ENCODE data around the gene EPB41L4A.

Gene EPB41L4A

GRCh38 chr5:112312295-112313275 is 106.5 kb downstream of the EPB41L4A start:
- H3K9me3 ChIP-seq (ENCODE audit: control insufficient read depth in 2 of 2, low read length in 2 of 2): no peaks in the 10 kb centered on the region
- H3K27me3 ChIP-seq (ENCODE audit: control insufficient read depth in 1 of 2, insufficient read depth in 2 of 2, low read length in 2 of 2): no peaks in the 10 kb centered on the region
- H3K27ac ChIP-seq (ENCODE audit: low read length): no peak overlapping the region
- no peaks in the 10 kb centered on the region for H3K4me1 ChIP-seq (ENCODE audit: control insufficient read depth, insufficient read depth, low read length)
- H3K36me3 ChIP-seq (ENCODE audit: control insufficient read depth in 2 of 2, insufficient read depth in 2 of 2, low read length in 2 of 2): no peaks in the 10 kb centered on the region
- no peak overlapping the region for H3K9ac ChIP-seq (ENCODE audit: low read length in 2 of 2)
- H3K4me3 ChIP-seq (ENCODE audit: low read length in 2 of 2): no peak overlapping the region

GRCh38 chr5:112310746-112311145 is 108.3 kb downstream of the EPB41L4A start:
- Histone ChIP-seq H3K9ac (ENCODE audit: low read length in 2 of 2) (no peak overlapping the region), H3K36me3 (ENCODE audit: control insufficient read depth in 2 of 2, insufficient read depth in 2 of 2, low read length in 2 of 2) (no peaks in the 10 kb centered on the region), H3K27ac (ENCODE audit: low read length) (no peak overlapping the region), H3K27me3 (ENCODE audit: control insufficient read depth in 1 of 2, insufficient read depth in 2 of 2, low read length in 2 of 2) (no peaks in the 10 kb centered on the region), H3K9me3 (ENCODE audit: control insufficient read depth in 2 of 2, low read length in 2 of 2) (no peaks in the 10 kb centered on the region), H3K4me1 (ENCODE audit: control insufficient read depth, insufficient read depth, low read length) (no peaks in the 10 kb centered on the region), H3K4me3 (ENCODE audit: low read length in 2 of 2) (no peak overlapping the region)

- Histone ChIP-seq H3K4me3 (ENCODE audit: low read length in 2 of 2) (no peak overlapping the region), H3K9ac (ENCODE audit: low read length in 2 of 2) (no peak overlapping the region), H3K9me3 (ENCODE audit: control insufficient read depth in 2 of 2, low read length in 2 of 2) (no peaks in the 10 kb centered on the region), H3K27me3 (ENCODE audit: control insufficient read depth in 1 of 2, insufficient read depth in 2 of 2, low read length in 2 of 2) (no peaks in the 10 kb centered on the region), H3K4me1 (ENCODE audit: control insufficient read depth, insufficient read depth, low read length) (no peaks in the 10 kb centered on the region), H3K36me3 (ENCODE audit: control insufficient read depth in 2 of 2, insufficient read depth in 2 of 2, low read length in 2 of 2) (no peaks in the 10 kb centered on the region), H3K27ac (ENCODE audit: low read length) (no peak overlapping the region)
Measured at GRCh38 chr5:112308608-112309007, 110.5 kb downstream of the EPB41L4A start.

GRCh38 chr5:112306956-112307355 is 112.1 kb downstream of the EPB41L4A start:
- Histone ChIP-seq H3K4me3 (ENCODE audit: low read length in 2 of 2) (no peak overlapping the region), H3K9me3 (ENCODE audit: control insufficient read depth in 2 of 2, low read length in 2 of 2) (no peaks in the 10 kb centered on the region), H3K27ac (ENCODE audit: low read length) (no peak overlapping the region), H3K9ac (ENCODE audit: low read length in 2 of 2) (no peak overlapping the region), H3K36me3 (ENCODE audit: control insufficient read depth in 2 of 2, insufficient read depth in 2 of 2, low read length in 2 of 2) (no peaks in the 10 kb centered on the region), H3K4me1 (ENCODE audit: control insufficient read depth, insufficient read depth, low read length) (no peaks in the 10 kb centered on the region), H3K27me3 (ENCODE audit: control insufficient read depth in 1 of 2, insufficient read depth in 2 of 2, low read length in 2 of 2) (no peaks in the 10 kb centered on the region)

- Histone ChIP-seq H3K27me3 (ENCODE audit: control insufficient read depth in 1 of 2, insufficient read depth in 2 of 2, low read length in 2 of 2) (no peaks in the 10 kb centered on the region), H3K36me3 (ENCODE audit: control insufficient read depth in 2 of 2, insufficient read depth in 2 of 2, low read length in 2 of 2) (no peaks in the 10 kb centered on the region), H3K9ac (ENCODE audit: low read length in 2 of 2) (no peak overlapping the region), H3K4me3 (ENCODE audit: low read length in 2 of 2) (no peak overlapping the region), H3K27ac (ENCODE audit: low read length) (no peak overlapping the region), H3K4me1 (ENCODE audit: control insufficient read depth, insufficient read depth, low read length) (no peaks in the 10 kb centered on the region), H3K9me3 (ENCODE audit: control insufficient read depth in 2 of 2, low read length in 2 of 2) (no peaks in the 10 kb centered on the region)
Measured at GRCh38 chr5:112304743-112305142, 114.3 kb downstream of the EPB41L4A start.

GRCh38 chr5:112303685-112304084 is 115.4 kb downstream of the EPB41L4A start:
- H3K36me3 ChIP-seq (ENCODE audit: control insufficient read depth in 2 of 2, insufficient read depth in 2 of 2, low read length in 2 of 2): no peaks in the 10 kb centered on the region
- H3K9me3 ChIP-seq (ENCODE audit: control insufficient read depth in 2 of 2, low read length in 2 of 2): no peaks in the 10 kb centered on the region
- H3K27ac ChIP-seq (ENCODE audit: low read length): no peak overlapping the region
- no peaks in the 10 kb centered on the region for H3K4me1 ChIP-seq (ENCODE audit: control insufficient read depth, insufficient read depth, low read length)
- no peak overlapping the region for H3K4me3 ChIP-seq (ENCODE audit: low read length in 2 of 2)
- no peak overlapping the region for H3K9ac ChIP-seq (ENCODE audit: low read length in 2 of 2)
- H3K27me3 ChIP-seq (ENCODE audit: control insufficient read depth in 1 of 2, insufficient read depth in 2 of 2, low read length in 2 of 2): no peaks in the 10 kb centered on the region

- no peak overlapping the region for H3K9ac ChIP-seq (ENCODE audit: low read length in 2 of 2)
- H3K36me3 ChIP-seq (ENCODE audit: control insufficient read depth in 2 of 2, insufficient read depth in 2 of 2, low read length in 2 of 2): no peaks in the 10 kb centered on the region
- no peaks in the 10 kb centered on the region for H3K27me3 ChIP-seq (ENCODE audit: control insufficient read depth in 1 of 2, insufficient read depth in 2 of 2, low read length in 2 of 2)
- no peak overlapping the region for H3K27ac ChIP-seq (ENCODE audit: low read length)
- H3K9me3 ChIP-seq (ENCODE audit: control insufficient read depth in 2 of 2, low read length in 2 of 2): peaks cover 0 to 2% of the 10 kb centered on the region in 2 donors
- no peaks in the 10 kb centered on the region for H3K4me1 ChIP-seq (ENCODE audit: control insufficient read depth, insufficient read depth, low read length)
- H3K4me3 ChIP-seq (ENCODE audit: low read length in 2 of 2): no peak overlapping the region
Measured at GRCh38 chr5:112294126-112294525, 125.0 kb downstream of the EPB41L4A start.

- H3K4me1 ChIP-seq (ENCODE audit: control insufficient read depth, insufficient read depth, low read length): no peaks in the 10 kb centered on the region
Measured at GRCh38 chr5:112293587-112293986, 125.5 kb downstream of the EPB41L4A start.

GRCh38 chr5:112290691-112291090 is 128.4 kb downstream of the EPB41L4A start:
- H3K27me3 ChIP-seq (ENCODE audit: control insufficient read depth in 1 of 2, insufficient read depth in 2 of 2, low read length in 2 of 2): no peaks in the 10 kb centered on the region
- H3K36me3 ChIP-seq (ENCODE audit: control insufficient read depth in 2 of 2, insufficient read depth in 2 of 2, low read length in 2 of 2): no peaks in the 10 kb centered on the region
- H3K9me3 ChIP-seq (ENCODE audit: control insufficient read depth in 2 of 2, low read length in 2 of 2): no peaks in the 10 kb centered on the region
- H3K27ac ChIP-seq (ENCODE audit: low read length): no peak overlapping the region
- no peaks in the 10 kb centered on the region for H3K4me1 ChIP-seq (ENCODE audit: control insufficient read depth, insufficient read depth, low read length)
- no peak overlapping the region for H3K4me3 ChIP-seq (ENCODE audit: low read length in 2 of 2)
- no peak overlapping the region for H3K9ac ChIP-seq (ENCODE audit: low read length in 2 of 2)

More at GRCh38 chr5:112293587-112293986, 125.5 kb downstream of the EPB41L4A start:
- no peak overlapping the region for H3K27ac ChIP-seq (ENCODE audit: low read length)
- no peaks in the 10 kb centered on the region for H3K27me3 ChIP-seq (ENCODE audit: control insufficient read depth in 1 of 2, insufficient read depth in 2 of 2, low read length in 2 of 2)
- peaks cover 0 to 2% of the 10 kb centered on the region in 2 donors for H3K9me3 ChIP-seq (ENCODE audit: control insufficient read depth in 2 of 2, low read length in 2 of 2)
- no peak overlapping the region for H3K9ac ChIP-seq (ENCODE audit: low read length in 2 of 2)
- no peaks in the 10 kb centered on the region for H3K36me3 ChIP-seq (ENCODE audit: control insufficient read depth in 2 of 2, insufficient read depth in 2 of 2, low read length in 2 of 2)
- no peak overlapping the region for H3K4me3 ChIP-seq (ENCODE audit: low read length in 2 of 2)

GRCh38 chr5:112289465-112289864 is 129.6 kb downstream of the EPB41L4A start:
- Histone ChIP-seq H3K36me3 (ENCODE audit: control insufficient read depth in 2 of 2, insufficient read depth in 2 of 2, low read length in 2 of 2) (no peaks in the 10 kb centered on the region), H3K4me1 (ENCODE audit: control insufficient read depth, insufficient read depth, low read length) (no peaks in the 10 kb centered on the region), H3K27ac (ENCODE audit: low read length) (no peak overlapping the region), H3K9ac (ENCODE audit: low read length in 2 of 2) (no peak overlapping the region), H3K9me3 (ENCODE audit: control insufficient read depth in 2 of 2, low read length in 2 of 2) (no peaks in the 10 kb centered on the region), H3K4me3 (ENCODE audit: low read length in 2 of 2) (no peak overlapping the region), H3K27me3 (ENCODE audit: control insufficient read depth in 1 of 2, insufficient read depth in 2 of 2, low read length in 2 of 2) (no peaks in the 10 kb centered on the region)
